GM23248 (cell line): ENCODE results near the gene COL27A1.

Experiments used
- EZH2 ChIP-seq: fragments of 200-600 bp; sonication (generic); IDR thresholded peaks from 2 replicates; pipeline ENCODE4 v1.6.1; 2018; ENCODE audit warnings: antibody characterized with exemption, mild to moderate bottlenecking; ENCODE audit not compliant: insufficient read depth, poor library complexity, severe bottlenecking
- EZH2phosphoT487 ChIP-seq: fragments of 200-600 bp; sonication (generic); IDR thresholded peaks from 2 replicates; pipeline ENCODE4 v1.6.1; 2018; ENCODE audit warnings: antibody characterized with exemption, moderate library complexity, mild to moderate bottlenecking, low read depth; ENCODE audit not compliant: insufficient read depth

GRCh38 chr9:114216081-114216480 lies 60.7 kb downstream of the COL27A1 start:
- no peak for TF ChIP-seq EZH2
- TF ChIP-seq EZH2phosphoT487: no peak
